DMS153 treated with DMSO at 0.1 percent for 48 hours (cell line): Measurements from ENCODE around the gene SIK2.
"Not testable (repeated sequence)": the region's sequence is repeated elsewhere in the genome, so short reads cannot be mapped to it uniquely, and the experiment has no call there.

Source experiments
- DNase-seq: peaks from one replicate; lab custom pipeline; 2025; ENCODE audit not compliant: unreplicated experiment; lab: John Stamatoyannopoulos, UW

The SIK2 gene

DNA sequence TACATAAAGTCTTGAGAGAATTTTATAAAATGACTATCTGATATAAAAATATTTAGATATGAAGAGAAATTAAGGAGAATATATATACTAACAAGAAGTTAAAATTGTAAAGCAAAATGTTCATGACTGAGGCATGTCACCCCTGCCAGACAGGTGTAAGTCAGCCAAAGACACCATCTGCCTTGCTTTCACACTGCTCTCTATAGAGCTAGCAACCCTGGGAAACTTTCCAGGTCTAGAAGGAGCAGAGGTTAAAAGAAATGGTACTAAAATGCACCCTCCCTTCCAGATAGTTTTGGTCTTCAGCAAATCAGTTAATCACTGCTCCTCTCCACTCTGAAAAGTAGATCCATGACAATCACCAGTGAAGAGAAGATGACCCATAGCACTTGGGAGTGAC, 147.4 kb downstream of the SIK2 start:
- DNase-seq = no peak

DNA sequence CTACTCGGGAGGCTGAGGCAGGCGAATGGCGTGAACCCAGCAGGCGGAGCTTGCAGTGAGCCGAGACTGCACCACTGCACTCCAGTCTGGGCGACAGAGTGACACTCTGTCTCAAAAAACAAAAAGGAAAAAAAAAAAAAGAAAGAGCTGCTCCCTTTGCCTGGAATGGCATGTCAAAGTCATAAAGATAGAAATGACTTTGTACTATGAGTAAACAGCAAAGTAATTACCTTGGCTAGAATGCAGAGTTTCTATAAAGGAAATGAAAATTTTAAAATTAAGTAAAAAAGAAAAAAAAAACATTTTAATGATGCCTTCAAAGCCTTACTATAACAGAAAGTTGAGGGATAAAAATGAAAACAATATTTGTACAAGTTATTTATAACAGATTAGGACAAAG, 153.8 kb downstream of the SIK2 start:
- no peak for DNase-seq

DNA sequence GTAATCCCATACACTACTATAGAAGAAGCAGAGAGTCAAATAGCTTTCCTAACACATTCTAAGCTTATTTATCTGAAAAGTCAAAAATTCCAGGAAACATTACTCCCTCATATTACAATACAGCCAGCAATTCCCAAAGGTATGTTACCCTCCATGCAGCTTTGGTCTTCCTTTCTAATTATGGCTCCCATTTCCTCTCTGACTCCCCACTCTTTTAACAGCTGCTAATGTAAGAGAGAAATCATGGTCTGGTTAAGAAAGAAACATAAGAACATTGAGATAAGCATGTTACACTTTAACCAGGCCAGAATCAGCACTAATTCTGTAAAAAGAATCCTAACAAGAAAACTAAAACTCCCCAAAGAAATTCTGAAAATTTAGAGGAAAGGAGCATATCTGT, 157.1 kb downstream of the SIK2 start:
- no peak for DNase-seq

DNA sequence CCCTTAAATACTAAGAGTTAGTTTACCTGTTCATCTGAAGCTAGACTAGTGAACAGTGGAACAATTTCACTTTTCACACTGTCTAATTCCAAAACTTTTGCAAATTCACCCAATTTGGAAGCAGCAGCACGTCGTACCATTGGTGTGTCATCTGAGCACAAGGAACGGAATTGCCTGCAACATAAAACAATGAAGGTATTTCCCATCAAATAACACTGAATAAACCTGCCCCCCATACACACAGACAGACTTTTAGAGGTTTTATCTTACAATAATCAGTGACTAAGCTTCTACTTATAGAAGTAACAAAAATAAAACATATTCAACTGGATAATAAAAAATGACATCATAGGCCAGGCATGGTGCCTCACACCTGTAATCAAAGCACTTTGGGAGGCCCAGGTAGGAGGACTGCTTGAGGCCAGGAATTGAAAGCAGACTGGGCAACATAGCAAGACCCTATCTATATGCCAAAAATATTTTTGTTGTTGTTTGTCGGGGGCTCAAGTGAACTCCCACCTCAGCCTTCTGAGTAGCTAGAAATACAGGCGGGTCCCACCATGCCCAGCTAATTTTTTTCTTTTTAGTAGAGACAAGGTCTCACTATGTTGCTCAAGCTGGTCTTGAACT, 157.6 kb downstream of the SIK2 start:
- no peak for DNase-seq

DNA sequence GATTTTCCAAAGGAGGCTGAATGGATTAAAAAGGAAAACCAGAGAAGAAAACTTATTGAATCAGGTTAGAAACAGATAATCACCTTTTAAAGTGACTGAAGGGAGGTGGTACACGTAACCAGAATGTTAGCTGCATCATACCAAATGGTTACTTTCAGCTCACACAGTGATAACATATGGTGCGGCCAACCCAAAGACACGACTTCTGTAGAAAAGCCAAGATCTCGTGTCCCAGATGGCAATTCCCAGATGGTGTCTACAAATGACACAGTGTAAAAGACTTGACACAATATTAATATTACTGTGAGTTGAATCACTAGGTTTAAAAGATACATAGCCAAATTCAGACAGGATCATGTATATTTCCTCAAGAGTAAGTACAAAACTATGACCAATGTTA, 158.8 kb downstream of the SIK2 start:
- DNase-seq = no peak

DNA sequence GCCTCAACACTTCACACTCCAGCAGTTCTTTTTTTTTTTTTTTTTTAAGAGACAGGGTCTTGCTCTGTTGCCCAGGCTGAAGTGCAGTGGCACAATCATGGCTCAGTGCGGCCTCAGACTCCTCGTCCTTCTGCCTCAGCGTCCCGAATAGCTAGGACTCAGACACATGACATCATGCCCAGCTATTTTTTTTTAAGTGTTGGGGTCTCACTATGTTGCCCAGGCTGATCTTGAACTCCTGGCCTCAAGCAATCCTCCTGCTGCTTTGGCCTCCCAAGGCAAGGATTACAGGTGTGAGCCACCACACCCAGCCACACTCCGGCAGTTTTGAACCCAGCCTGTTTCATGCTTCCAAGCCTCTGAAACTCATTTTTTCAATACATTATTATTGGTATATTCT, 160.3 kb downstream of the SIK2 start:
- DNase-seq = no peak

DNA sequence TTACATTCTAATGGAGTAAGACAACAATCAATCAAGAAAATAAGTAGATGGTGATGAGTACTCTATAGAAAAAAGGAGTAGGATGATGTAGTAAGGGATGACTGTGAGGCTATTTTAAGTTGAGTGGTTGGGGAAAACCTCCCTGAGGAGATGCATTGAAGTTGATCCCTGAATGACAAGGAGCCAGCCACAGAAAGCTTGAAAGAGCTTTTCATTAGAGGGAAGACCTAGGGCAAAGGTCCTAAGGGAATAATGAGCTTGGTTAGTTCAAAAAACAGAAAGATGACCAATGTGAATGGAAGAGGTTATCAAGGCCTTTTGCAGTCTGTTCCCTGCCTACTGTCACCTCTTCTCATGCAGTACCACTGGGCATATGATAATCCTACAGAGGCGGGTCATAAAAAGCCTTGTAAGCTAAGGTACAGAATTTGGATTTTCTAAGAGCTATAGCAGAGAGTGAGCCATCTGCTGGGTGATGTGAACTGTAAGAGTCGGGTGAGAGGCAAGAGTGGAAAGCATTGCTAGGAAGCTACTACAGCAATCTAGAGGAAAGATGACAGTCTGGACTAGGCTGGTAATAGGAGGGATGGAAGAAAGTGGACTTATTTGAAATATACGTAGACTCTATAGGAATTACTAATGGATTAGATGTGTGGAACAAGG, 160.9 kb downstream of the SIK2 start:
- no peak for DNase-seq

DNA sequence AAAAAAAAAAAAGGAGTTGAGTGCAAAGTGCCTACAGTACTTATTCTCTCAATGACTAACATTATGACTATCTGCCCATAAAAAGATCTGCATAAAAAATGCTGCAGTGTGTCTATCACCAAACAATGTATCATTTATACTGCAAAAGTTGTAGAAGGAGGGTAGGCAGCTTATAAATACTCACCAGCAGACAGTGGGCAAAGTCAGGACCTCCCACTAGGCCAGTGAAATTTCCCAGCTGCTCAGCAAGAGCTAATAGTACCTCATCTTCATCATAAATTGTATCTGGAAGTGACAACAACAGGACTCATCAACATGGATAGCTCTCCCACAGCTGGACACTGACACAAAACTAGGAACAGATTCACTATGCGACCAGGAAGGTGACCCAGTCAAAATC, 162.4 kb downstream of the SIK2 start:
- DNase-seq = no peak

DNA sequence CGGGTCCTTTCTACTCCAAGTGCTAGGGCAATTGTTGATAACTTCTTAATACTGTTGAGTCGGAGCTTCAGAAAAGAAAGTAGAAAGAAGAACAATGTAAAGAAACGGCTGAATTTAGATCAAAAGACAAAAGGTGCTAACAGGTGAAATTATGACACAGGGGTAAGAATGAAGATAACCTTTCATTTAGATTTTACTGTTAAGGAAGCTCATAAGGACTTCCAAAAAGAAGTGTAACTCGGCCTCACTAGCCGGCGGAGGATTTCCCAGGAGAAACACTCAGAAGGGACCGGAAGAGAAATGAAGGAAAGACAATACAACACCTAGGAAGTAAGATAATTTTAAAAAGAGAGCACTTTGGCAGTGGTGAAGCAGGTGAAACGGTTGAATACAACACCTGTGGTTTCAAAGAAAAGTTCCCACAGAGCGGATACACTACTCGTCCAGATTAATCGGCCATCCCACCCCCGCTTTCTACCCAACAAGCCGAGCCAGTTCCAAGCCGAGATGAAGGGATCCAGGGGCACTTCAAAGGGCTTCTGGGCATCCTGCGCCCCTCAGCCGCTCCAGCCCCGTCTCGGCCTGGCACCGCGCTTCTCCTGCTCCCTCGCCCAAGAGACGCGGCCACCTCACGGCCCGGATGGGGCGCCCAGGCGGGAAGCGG, 163.2 kb downstream of the SIK2 start:
- no peak for DNase-seq

DNA sequence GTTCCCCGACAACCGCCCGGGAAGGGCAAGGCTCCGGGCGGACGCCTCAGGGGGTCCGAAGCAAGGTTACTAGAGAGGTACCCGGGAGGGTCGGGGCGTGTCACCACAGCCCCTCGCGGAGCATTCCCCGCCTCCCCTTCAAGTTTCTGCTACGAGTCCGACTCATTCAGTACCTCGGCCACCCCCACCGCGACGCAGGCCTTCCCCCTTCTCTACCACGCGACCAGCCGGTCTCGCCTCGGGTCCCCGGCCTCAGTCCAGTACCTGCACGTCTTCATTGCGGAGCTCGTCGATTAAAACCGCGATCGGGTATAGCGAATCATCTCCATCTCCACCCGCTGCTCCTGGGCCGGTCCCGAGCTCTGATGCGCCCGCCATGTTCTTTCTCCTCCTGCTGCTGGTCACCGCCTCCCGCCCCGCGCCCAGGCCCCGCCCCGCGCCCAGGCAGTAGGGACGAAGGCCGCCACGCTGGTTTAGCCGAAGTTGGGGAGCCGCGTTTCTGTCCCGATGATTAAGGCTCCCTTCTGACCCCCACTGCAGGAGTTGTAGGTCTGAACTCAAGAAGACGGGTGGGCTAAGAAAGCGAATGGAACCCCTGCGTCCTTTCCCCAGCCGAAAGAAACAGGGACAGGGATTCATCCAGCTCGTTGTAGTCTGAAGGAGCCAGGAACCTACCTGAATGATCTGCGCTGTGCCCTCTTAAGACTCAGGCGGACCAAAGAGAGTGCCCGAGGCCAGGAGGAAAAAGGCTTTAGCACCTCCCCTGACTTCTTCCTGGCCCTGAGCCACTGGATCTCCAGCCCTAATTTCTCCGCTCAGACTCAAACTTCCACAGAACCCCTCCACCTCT, 164.0 kb downstream of the SIK2 start, which contains the start of gene PPP2R1B:
Gene PPP2R1B, minus strand, starts transcription at position 406 of the 850 bp plus-strand sequence. Its CDS starts 28 bp downstream, at position 378.
- peak; percentile 83 for DNase-seq

DNA sequence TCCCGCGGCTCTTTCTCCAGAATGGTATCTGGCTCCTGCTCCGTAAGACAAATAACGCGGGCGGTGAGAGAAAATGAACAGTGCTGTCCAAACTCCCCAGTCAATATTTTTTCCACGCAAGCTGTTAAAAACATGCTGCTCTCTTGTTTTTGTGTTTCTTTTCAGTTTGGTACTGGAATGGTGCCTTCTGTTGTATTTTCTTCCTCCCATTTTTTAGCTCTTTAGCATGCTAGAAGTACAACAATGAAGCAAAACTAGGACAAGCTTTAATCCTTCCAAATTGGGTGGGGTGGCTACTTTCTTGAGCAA, 164.5 kb downstream of the SIK2 start:
- no peak for DNase-seq

DNA sequence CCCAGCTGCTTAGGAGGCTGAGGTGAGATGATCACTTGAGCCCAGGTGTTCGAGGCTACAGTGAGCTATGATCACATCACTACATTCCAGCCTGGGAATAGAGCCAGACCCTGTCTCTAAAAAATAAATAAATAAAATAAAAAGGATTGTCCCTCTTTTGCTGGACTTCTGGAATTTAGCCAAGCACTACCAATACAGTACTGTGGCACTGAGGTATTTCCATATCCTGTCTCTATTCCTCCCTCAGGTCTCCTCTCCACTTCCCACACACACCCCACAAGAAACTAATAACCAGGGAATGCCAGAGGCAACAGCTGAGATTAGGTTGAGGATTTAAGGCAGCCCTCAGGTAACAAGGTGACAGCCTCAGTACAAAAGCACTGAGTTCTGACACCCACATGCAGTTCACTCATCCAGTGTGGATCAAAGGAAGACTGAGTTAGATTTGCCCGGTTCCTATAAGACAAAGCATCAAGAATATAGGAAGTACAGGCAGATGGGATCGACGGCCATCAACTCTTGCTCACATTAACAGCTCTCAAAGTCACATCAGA, 168.4 kb downstream of the SIK2 start:
- DNase-seq = no peak

DNA sequence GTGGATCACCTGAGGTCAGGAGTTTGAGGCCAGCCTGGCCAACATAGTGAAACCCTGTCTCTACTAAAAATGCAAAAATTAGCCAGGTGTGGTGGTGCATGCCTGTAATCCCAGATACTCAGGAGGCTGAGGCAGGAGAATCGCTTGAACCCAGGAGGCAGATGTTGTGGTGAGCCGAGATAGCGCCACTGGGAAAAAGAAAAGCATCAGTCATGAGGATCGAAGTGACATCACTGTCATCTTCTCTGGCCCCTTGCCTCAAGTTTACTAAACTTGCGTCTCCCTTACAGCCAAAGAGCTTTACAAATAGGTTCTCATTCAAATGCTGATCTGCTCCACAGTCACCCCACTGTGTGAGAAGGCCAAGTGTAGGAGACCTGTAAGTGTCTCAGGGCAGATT, 169.0 kb downstream of the SIK2 start:
- not testable (repeated sequence) for DNase-seq

DNA sequence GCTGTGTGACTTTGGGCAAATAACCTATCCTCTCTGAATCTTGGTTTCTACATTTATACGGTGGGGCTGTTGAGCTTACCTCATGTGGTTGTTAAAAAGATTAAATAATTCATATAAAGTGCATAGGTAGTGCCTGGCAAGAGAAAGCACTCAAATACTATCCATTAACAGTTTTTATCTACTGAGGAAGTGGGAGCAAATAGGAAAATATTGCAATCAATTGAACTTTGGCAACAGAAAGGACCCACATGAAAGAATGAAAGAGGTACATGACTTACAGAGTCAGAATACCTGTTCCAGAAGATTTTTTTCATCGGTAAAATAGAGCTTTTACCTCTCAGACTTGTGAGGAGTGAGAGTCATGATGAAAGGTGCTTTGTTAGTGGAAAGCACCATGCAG, 170.3 kb downstream of the SIK2 start:
- no peak for DNase-seq

DNA sequence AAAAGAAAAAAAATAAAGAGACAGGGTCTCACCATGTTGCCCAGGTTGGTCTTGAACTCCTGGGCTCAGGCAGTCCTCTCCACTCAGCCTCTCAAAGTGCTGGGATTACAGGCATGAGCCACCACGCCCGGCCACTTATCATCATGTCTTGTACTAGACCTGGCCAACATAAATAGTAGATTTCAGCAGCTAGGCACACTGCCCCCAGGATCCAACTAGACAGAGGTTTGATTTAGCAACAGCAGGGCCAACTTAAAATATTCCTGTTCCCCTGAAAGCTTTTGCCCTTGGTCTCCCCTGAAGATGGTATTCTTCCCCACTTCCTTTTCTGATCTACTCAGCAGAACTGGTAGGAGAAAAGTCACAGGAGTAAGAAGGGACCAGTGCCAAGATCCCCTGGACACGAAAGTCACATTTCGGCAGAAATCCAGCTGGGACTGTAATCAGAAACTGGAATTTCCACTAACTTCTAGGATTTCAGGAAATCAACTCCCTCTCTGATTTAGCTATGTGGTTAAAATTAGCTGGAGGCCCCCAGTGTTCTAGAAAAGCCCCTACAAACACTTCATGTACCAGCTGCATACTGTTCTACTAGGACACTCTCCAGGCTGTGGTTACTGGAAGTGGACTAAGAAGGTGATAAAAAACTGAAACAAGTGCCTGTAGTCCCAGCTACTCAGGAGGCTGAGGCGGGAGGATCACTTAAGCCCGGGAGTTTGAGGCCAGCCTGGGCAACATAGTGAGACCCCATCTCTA, 172.9 kb downstream of the SIK2 start:
- no peak for DNase-seq

DNA sequence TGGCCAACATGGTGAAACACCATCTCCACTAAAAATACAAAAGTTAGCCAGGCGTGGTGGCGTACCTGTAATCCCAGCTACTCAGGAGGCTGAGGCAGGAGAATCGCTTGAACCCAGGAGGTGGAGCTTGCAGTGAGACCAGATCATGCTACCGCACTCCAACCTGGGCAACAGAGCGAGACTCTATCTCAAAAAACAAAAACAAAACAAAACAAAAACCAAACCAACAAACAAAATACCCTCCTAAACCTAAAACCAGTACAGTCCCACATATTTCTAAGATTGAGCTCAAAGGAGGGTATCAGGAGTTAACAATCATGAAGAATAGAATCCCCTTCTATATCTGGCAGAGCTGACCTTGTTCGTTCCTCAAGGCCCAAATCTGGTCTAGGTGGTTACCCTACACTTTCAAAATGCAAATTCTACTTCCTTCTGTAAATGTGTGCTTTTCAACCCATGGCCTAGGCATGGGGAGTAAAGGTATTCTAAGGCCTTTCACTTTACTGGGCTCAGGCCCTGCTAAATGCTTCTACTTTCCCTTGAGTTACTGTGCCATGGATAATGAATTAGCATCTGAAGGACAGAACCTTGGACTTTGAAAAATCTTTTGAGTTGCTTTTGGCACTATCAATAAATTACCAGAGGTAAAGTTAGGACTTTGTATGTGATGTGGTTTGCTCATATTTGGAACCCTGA, 174.3 kb downstream of the SIK2 start:
- no peak for DNase-seq

DNA sequence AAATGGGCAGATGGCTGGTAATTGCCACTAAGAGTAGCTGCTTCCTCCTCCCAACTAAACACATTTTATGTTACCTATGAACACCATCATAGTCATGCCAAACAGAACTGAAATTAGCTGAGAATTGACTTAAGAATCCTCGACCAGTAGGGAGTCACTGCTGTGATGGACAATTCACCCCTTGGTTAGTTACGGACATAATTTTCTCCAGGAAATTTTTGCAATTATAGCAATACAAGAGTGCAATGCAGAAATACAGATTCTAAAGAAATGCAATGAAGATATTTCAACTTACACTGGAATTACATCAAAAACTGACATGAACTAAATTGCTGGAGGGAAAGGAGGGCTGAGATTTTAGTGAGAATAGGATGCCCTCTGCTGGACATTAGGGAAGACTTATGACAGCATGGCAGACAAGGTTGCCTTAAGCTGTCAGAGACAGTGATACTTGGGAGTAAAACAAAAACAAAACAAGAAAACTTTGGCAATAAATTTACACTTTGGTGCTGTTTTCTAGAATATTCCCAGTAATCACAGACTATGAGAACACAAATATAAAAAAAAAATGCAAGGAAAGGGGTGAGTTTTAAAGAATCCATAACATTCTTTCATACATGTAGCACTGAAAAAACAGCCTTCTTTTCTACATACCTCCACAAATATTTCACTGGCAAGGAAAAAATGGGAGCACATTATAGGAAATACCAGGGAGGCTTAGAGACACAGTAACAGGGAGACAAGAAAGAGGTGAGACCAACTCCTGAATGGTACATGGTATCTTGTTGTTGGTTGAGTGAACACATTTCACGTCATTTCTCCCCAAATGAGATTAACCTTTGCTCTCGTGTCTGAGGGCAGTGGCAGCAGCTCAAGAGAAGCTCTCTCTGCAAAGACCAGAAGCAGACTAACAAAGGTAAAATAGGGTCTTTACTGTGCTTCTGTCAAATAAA, 175.1 kb downstream of the SIK2 start:
- DNase-seq = peak; percentile 84

DNA sequence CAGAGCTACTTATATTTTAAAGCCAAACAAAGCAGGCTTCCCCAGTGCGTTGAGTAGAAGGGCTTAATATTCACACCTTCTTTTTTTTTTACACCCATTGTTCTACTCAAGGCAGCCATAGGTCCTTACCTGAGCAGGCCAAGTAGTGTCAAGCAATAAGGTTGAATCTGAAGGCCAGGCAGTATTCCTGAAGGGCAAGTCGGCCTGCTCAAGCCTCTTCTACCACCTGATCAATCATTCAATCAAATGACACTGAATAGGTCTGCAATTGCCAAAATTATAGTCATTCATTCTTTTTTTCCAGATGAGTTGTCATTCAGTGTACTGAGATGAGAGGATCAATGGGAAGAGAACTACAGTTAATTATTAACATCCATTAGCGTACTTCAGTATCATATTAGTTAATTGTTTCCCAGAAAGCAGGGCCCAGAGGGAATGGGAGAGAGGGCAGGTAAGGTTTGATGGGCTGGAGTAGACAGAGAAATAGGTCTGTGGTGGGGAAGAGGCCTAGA, 175.9 kb downstream of the SIK2 start:
- no peak for DNase-seq

DNA sequence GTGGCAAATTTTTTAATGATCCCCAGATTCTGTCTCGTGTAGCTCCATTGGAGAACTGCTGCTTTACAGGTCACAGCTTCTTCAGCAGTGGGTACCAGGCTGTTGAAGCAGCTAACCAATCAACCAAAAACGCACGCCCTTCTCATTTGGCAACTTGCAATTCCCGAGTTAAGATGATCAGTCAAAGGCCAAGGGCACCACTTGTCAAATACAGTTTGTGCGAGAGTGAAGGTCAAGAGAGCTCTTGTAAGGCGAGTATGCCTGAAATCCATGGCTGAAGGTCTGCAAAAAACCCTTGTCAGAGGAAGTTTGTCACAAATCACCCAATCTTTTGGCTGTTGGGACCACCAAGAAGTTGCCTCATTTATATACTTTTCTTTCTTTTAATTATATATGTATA, 176.9 kb downstream of the SIK2 start:
- no peak for DNase-seq
